Thyroid gland (tissue), 4 donors: ENCODE results near the gene CIB2.

Source experiments
- POLR2A ChIP-seq, 2 donors: fragments of 450-650 bp; IDR thresholded peaks; one replicate each; pipeline ENCODE4 v1.6.1; 2017; ENCODE audit warnings: antibody characterized with exemption in 2 of 2, mild to moderate bottlenecking in 2 of 2, moderate library complexity in 1 of 2
- TF ChIP-seq, protein P1 (sequence below), 6 experiments: fragments of 200-600 bp in 3 of 6; fragments of 450-650 bp in 3 of 6; sonication (generic) in 3 of 6; IDR thresholded peaks; one replicate each; pipeline ENCODE4 v1.5.1; 2016 to 2019; ENCODE audit warnings: antibody characterized with exemption in 6 of 6, mild to moderate bottlenecking in 2 of 6, inconsistent platforms in 1 of 6, moderate library complexity in 1 of 6

DNA sequence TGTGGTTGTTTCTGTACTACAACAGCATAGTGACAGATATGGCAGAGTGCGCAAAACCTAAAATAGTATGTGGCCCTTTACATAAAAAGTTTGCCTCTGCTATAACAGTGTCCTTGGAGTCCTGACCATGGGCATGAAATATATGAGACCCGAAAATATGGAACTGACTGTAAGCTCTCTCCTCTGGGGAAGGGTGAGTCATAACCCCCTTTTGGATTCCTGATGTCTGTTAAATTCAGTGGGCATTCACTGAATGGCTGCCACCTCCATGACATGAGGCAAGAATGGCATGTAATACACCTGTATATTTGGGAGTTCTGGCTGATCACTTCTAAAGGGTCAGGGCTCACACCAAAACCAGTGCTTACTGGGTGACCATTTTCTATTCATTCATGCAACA is 59.9 kb downstream of the CIB2 start:
- TF ChIP-seq, protein P1, sequence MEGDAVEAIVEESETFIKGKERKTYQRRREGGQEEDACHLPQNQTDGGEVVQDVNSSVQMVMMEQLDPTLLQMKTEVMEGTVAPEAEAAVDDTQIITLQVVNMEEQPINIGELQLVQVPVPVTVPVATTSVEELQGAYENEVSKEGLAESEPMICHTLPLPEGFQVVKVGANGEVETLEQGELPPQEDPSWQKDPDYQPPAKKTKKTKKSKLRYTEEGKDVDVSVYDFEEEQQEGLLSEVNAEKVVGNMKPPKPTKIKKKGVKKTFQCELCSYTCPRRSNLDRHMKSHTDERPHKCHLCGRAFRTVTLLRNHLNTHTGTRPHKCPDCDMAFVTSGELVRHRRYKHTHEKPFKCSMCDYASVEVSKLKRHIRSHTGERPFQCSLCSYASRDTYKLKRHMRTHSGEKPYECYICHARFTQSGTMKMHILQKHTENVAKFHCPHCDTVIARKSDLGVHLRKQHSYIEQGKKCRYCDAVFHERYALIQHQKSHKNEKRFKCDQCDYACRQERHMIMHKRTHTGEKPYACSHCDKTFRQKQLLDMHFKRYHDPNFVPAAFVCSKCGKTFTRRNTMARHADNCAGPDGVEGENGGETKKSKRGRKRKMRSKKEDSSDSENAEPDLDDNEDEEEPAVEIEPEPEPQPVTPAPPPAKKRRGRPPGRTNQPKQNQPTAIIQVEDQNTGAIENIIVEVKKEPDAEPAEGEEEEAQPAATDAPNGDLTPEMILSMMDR (IDR thresholded peaks at IDR 0.05): no peak
- TF ChIP-seq POLR2A (IDR thresholded peaks at IDR 0.05): no peak
